HUES48 (cell line): ENCODE data around the gene DKK3.
A peak's percentile ranks its signal among the peaks of the same experiment; 100 is the strongest.

Experiments used
- H3K27ac ChIP-seq: one replicate; pipeline ENCODE4 v1.7.0; 2013; ENCODE audit warnings: low read depth, low read length, inconsistent platforms
- H3K27me3 ChIP-seq: 2 replicates; pipeline ENCODE4 v1.6.1; 2013; ENCODE audit warnings: mild to moderate bottlenecking, low read length; ENCODE audit not compliant: control insufficient read depth, insufficient read depth
- H3K36me3 ChIP-seq: 2 replicates; pipeline ENCODE4 v1.6.1; 2013; ENCODE audit warnings: low read length; ENCODE audit not compliant: control insufficient read depth, insufficient read depth
- H3K4me1 ChIP-seq: 2 replicates; pipeline ENCODE4 v1.6.1; 2013; ENCODE audit warnings: mild to moderate bottlenecking, low read length; ENCODE audit not compliant: control insufficient read depth, insufficient read depth
- H3K4me3 ChIP-seq: 2 replicates; pipeline ENCODE4 v1.5.1; 2013; ENCODE audit warnings: mild to moderate bottlenecking, low read depth, low read length
- H3K9ac ChIP-seq: 2 replicates; pipeline ENCODE4 v1.6.1; 2013; ENCODE audit warnings: mild to moderate bottlenecking, low read depth, low read length, moderate library complexity
- H3K9me3 ChIP-seq: 2 replicates; pipeline ENCODE4 v1.6.1; 2013; ENCODE audit warnings: low read length; ENCODE audit not compliant: control insufficient read depth, insufficient read depth

DKK3 gene

DNA sequence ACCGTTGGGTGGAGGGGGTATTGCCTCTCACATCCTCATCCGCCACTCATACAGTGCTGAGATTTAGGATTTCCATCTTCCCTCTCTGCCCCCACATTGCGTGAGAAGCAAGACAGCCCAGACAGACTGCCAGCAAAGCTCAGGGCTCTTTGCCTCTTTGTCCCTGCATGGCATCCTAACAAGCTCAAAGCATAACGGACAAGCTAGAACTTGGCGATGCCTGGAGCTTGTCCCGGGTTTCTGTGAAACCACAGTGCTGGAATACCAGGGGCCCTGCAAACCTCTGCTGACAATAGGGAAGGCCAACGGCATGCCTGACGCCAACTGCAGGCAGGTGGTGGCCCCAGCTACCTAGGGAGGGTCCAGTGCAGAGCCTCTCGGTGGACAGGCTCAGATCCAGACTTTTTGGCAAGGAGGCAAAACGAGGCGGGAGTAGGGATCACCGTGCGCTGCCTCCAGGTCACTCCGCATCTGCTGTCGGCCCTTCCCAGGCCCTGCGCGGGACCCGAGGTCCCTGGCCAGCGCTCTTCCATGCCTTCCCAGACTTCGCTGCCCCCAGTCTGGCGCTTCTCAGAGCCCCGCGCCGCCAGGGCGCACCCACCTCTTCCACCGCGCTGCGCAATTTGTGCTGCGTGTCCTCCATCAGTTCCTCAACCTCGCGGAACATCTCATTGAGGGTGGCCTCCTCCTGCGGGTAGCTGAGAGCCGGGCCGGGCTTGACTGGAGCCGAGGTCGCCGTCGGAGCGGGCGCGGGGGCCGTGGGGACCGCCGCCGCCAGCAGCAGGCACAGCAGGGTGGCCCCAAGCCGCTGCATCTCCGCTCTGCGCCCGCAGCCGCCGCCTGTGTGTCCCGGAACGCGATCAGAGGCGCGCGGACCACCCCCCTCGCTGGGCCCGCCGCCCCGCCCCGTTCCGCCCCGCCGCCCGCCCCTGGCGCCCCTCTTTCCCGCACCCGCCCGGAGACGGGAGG lies at the start of gene DKK3:
TSS of gene DKK3 (minus strand) at position 858 of the 969 bp plus-strand sequence. CDS start at position 814, 44 bp downstream.
- peak within 1 kb of the TSS; percentile 7; the same call in 1 of the 2 replicates for H3K9ac ChIP-seq
- H3K4me1 ChIP-seq, result peaks cover 13% of the 10 kb centered on the region; the same call in 1 of the 2 replicates
- H3K27ac ChIP-seq, result no peak within 1 kb of the TSS
- peaks cover 29% of the 10 kb centered on the region for H3K27me3 ChIP-seq
- no peaks in the 10 kb centered on the region for H3K36me3 ChIP-seq
- H3K4me3 ChIP-seq, result peak within 1 kb of the TSS; percentile 81
- H3K9me3 ChIP-seq, result no peaks in the 10 kb centered on the region

DNA sequence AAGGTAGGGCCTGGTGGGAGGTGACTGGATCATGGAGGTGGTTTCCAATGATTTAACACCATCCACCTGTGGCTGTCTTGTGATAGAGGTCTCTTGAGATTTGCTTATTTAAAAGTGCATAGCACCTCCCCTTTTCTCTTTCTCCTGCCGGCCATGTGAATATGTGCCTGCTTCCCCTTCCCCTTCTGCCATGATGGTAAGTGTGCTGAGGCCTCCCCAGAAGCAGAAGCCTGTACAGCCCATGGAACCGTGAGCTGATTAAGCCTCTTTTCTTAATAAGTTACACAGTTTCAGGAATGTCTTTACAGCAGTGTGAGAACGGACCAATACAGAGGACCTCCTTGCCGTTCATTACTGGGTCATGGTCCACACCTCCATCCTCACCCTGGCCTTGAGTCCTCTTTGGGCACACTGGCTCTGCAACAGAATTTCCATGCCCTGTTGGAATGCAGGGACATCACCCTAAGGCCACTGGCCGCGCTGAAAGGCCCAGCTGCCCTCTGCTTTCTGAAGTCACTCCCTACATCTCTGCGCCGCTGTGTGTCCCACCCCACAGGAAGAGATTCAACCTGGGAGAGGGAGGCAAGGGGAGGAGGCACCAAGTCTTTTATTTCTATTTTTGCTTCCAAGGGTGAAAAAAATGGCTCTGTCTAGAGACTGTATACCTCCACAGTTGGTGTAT lies 49.0 kb upstream of the DKK3 start:
- Histone ChIP-seq H3K27ac (no peak overlapping the region), H3K9me3 (no peaks in the 10 kb centered on the region), H3K4me3 (no peak overlapping the region), H3K4me1 (0 out of 2 replicates have a peak, but pooled peaks cover 5% of the 10 kb centered on the region), H3K9ac (no peak overlapping the region), H3K27me3 (no peaks in the 10 kb centered on the region), H3K36me3 (no peaks in the 10 kb centered on the region)

DNA sequence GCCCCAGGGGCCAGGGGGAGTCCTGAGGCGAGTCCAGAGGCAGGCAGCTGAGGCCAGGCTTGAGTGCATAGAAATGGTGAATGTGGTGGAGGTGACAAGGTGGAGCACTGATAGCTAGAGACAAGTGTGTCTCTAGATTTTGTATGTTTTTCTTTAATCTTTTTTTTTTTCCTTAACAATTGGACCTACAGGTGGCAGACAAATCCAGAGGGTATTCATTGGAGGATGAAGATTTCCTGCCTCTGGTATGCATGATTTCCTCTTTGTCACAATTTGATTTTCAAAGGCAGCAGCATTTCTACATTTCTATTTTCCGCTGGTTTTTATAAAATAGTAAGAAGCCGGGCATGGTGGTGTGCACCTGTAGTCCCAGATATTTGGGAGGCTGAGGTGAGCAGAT lies 47.7 kb upstream of the DKK3 start:
- Histone ChIP-seq H3K27ac (no peak overlapping the region), H3K9me3 (no peaks in the 10 kb centered on the region), H3K27me3 (no peaks in the 10 kb centered on the region), H3K4me1 (no peaks in the 10 kb centered on the region), H3K4me3 (no peak overlapping the region), H3K36me3 (no peaks in the 10 kb centered on the region), H3K9ac (no peak overlapping the region)

DNA sequence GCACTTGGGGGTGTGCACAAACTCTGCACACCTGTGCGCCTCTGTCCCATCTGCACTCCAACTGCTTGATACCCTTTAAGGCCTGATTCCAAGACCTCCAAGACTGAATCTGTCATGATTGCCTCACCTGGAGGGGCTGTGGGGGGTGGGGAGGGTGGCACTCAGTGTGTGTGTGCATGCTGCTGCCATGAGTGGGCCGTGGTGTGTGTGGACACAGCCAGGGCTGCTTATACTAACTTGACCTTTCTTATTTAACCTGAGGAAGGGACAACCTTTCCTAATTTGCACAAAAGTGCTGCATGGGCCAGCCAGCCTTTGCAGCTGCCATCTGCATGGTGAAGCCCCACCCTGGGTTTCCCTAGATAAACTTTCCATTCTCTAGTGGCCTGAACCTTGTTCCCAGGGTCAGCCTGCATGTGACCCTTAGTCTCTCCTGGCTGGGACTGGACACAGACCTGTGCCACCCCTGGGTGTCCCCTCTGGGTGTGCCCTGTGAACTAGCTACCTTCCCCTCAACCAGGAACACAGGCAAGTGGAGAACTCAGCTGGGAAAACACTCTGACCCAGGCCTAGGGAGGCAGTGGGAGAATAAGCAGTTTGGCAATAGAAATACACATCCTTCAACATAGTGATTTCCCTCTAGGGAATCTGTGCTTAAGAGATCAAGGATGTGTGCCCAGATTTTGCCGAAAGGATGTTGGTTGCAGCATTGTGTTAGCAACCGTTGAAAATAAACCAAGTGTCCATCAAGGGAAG lies 45.4 kb upstream of the DKK3 start:
- H3K36me3 ChIP-seq, result no peaks in the 10 kb centered on the region
- H3K4me3 ChIP-seq, result no peak overlapping the region
- no peaks in the 10 kb centered on the region for H3K9me3 ChIP-seq
- H3K9ac ChIP-seq, result no peak overlapping the region
- no peaks in the 10 kb centered on the region for H3K4me1 ChIP-seq
- no peaks in the 10 kb centered on the region for H3K27me3 ChIP-seq
- no peak overlapping the region for H3K27ac ChIP-seq

DNA sequence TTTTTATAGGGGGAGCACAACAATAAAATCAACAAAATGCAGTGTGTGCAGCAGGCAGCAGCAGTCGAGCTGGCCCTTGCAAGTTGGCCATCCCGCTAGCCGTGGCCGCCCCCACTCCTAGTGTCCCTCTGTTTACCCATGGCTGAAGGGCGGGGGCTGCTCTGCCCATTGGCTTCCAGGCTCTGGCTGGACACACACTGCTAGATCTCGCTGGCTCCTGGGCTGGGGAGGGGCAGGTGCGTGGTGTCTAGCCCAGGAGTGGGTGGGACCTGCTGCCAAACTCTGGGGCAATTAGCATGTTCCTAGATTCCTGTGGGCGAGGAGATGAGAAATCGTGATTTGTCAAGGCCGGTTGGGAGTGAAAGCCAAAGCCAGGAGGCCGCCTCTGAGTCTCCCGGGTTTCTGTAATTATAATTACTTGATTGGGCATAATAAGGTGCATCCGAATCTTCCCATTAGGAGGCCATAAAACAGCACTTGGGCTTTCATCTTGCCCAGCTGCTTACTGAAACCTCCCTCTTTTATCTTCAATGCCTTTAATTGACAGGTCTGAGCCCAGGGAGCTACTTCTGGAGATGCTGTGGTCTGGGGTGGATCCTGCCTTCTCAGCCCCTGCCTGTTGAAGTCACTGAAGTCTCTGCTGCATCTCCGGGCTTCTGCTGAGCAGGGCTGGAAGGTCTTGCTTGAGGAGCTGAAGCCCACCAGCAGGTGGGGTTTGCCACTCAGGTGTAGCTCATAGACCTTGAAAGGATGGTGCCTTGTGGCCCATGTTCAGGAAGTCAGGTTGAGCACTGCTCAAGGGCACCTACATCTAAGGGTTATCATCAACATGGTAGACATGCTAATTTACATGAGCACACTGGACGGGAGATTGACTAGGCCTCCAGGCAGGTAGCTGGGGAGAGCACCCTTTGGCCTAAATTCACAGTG lies 44.5 kb upstream of the DKK3 start:
- Histone ChIP-seq H3K4me1 (no peaks in the 10 kb centered on the region), H3K27me3 (no peaks in the 10 kb centered on the region), H3K27ac (no peak overlapping the region), H3K36me3 (no peaks in the 10 kb centered on the region), H3K9ac (no peak overlapping the region), H3K4me3 (no peak overlapping the region), H3K9me3 (no peaks in the 10 kb centered on the region)

DNA sequence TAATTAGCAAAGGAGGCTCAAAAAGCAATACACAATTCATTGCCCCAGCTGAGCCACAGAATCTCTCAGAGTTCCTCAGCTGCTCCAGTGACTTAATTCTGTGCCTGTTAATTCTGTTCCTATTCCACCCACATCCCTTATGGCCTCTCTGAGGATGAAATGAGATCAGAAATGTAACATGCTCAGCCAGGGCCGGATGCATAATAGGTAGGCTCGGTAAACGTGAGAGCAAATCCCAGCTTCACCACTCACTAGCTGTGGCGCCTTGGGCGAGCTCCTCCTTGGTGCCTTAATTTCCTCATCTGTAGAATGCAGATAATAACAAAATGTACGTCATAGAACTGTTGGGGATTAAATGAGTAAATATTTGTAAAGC lies 42.8 kb upstream of the DKK3 start:
- Histone ChIP-seq H3K27ac (no peak overlapping the region), H3K36me3 (no peaks in the 10 kb centered on the region), H3K9ac (no peak overlapping the region), H3K4me1 (no peaks in the 10 kb centered on the region), H3K4me3 (no peak overlapping the region), H3K27me3 (no peaks in the 10 kb centered on the region), H3K9me3 (no peaks in the 10 kb centered on the region)

DNA sequence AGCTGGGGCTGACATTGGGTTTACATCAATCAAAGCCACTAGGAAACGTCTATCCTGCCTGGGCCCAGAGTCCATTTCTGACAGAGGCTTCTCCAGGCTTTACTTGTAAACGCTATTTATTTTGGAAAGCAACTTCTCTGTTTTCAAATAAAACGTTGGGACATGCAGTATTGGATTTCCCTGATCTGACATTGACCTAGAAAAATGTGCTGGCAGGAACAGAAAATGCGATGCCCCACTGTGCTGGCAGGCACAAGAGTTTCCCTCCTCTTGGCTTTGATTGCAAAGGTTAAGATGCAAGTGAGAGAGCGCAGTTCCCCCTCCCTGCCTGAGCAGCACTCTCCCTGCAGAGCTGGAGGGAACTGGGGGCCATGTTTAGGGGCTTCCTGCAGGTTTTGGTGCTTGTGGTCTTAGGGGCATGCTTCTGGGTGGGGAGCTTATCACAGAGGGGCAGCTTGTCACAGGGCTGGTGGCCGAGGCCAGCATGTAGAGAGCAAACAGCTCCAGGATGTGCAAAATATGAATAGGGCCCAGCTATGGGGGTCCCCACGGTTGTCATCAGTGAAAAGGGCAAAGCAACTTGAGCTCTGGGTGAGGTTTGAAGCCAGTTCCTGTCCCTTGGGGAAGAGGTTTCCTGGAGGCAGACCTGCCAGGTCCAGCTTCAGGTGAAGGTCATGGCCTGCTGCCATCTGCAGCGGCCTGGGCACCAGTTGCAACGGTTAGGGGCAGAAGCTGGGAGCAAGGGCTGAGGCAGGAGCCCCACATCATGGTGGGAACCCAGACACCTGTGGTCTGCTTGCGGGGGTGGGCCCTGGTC lies 42.3 kb upstream of the DKK3 start:
- no peak overlapping the region for H3K27ac ChIP-seq
- H3K9ac ChIP-seq, result no peak overlapping the region
- no peaks in the 10 kb centered on the region for H3K9me3 ChIP-seq
- no peak overlapping the region for H3K4me3 ChIP-seq
- no peaks in the 10 kb centered on the region for H3K36me3 ChIP-seq
- no peaks in the 10 kb centered on the region for H3K27me3 ChIP-seq
- H3K4me1 ChIP-seq, result no peaks in the 10 kb centered on the region

DNA sequence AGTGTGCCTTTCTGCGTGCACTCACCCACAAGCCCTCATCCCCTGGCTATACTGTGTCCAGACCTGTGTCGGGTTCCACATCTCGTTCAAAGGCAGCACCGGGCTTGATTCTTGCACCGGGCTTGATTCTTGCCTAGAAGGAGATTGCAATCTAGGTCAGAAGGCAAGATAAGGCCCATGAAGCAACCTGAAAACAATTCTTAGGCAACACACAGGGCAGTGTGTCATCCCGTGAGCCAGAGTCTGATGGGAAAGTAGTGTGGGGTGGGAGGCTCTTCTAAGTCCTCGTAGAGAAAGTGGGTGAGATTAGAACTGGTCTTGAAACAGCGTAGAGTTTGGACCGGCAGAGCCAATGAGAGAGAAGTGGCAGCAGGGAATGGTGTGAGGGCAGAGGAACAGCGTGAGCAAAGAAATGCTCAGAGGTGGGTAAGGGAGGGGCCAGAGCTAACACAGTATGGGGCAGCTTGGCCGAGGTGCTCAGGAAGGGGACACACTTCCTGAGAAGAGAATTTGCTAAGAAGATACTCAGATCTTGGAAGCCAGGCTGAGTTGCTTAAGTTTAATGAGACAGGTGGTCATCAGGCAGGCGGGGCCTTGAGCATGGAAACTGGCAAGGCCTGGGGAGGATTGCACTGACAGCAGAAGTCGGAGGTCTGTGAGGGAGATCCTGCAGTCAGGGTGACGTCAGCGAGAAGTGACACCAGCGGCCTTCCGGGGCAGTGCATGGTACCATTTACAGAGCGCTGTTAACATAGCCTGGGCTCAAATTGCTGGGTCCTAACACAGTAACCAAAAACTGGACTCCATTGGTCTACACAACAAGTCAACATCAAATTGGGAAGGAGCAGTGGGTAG lies 40.7 kb upstream of the DKK3 start:
- Histone ChIP-seq H3K36me3 (no peaks in the 10 kb centered on the region), H3K4me3 (no peak overlapping the region), H3K27ac (no peak overlapping the region), H3K9me3 (no peaks in the 10 kb centered on the region), H3K4me1 (no peaks in the 10 kb centered on the region), H3K27me3 (no peaks in the 10 kb centered on the region), H3K9ac (no peak overlapping the region)

DNA sequence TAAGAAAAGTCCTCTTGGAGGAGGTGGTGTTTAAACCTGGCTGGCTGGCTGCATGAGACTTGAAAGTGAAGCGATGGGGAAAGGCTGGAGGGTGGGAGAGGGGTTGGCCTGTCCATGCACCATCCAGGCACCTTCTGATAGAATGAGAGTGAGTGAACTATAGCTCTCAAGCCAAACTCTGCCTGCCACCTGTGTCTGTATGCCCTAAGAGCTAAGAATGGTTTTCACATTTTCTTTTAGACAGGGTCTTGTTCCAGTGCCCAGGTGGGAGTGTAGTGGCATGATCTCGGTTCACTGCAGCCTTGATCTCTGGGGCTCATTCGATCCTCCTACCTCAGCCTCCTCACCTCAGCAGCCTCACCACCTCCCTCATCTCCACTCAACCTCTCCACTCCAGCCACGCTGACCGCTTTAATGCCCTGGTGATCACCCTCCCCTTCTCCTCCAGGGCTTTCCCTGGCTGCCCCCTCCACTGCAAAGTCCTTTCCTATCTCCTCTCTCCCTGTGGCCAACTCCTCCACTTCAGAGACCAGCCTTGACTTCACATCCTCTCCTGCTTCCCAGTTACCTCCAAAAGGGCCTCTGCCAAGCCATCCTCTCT lies 38.3 kb upstream of the DKK3 start:
- H3K9me3 ChIP-seq, result no peaks in the 10 kb centered on the region
- H3K27ac ChIP-seq, result no peak overlapping the region
- H3K4me1 ChIP-seq, result peaks cover 3% of the 10 kb centered on the region; the same call in 1 of the 2 replicates
- no peak overlapping the region for H3K4me3 ChIP-seq
- H3K9ac ChIP-seq, result no peak overlapping the region
- no peaks in the 10 kb centered on the region for H3K27me3 ChIP-seq
- H3K36me3 ChIP-seq, result no peaks in the 10 kb centered on the region
